Stimulated activated CD8-positive, alpha-beta memory T cell treated with anti-CD3 and anti-CD28 coated beads, Interleukin-7, amount 100 ng/mL, for 1 hour (primary cell): ENCODE data around the gene NCKAP5.

Source experiments
- DNase-seq, 2 donors: peaks; one replicate each; pipeline ENCODE4 v3.0.0-alpha.2; 2020; ENCODE audit warnings: low read depth in 2 of 2

Gene NCKAP5

GRCh38 chr2:132632000-132632649 lies 936.1 kb downstream of the NCKAP5 start:
- DNase-seq = no peak

GRCh38 chr2:132627536-132627935 lies 940.7 kb downstream of the NCKAP5 start:
- no peak for DNase-seq

- no peak for DNase-seq
Observed at GRCh38 chr2:132623096-132623839, 945.0 kb downstream of the NCKAP5 start.
